ENCODE data around the gene IL21R.

Gene IL21R

GRCh38 chr16:27401768-27402568 is at the start of gene IL21R:
TSS of gene IL21R (plus strand) at chr16:27402174. CDS start at chr16:27430072, 27,898 bp downstream.
- peak; percentile 15 for DNase-seq (ENCODE audit: extremely low read depth, low read depth)
- H3K4me3 ChIP-seq (replicated peaks; ENCODE audit: low read depth, low read length), result no peak within 1 kb of the TSS
- no peak for TF ChIP-seq CTCF (IDR thresholded peaks at IDR 0.05; ENCODE audit: low read depth, low read length, missing control alignments)

GRCh38 chr16:27353853-27354252 is 48.1 kb upstream of the IL21R start:
- no peak overlapping the region for H3K4me3 ChIP-seq (replicated peaks; ENCODE audit: low read depth, low read length)
- DNase-seq (ENCODE audit: extremely low read depth, low read depth), result no peak
- no peak for TF ChIP-seq CTCF (IDR thresholded peaks at IDR 0.05; ENCODE audit: low read depth, low read length, missing control alignments)

- no peak for DNase-seq (ENCODE audit: extremely low read depth, low read depth)
- no peak overlapping the region for H3K4me3 ChIP-seq (replicated peaks; ENCODE audit: low read depth, low read length)
- TF ChIP-seq CTCF (IDR thresholded peaks at IDR 0.05; ENCODE audit: low read depth, low read length, missing control alignments), result peak; percentile 42
These were observed 46.4 kb upstream of the IL21R start for GRCh38 chr16:27355610-27356009.

GRCh38 chr16:27356794-27357193 is 45.2 kb upstream of the IL21R start:
- TF ChIP-seq CTCF (IDR thresholded peaks at IDR 0.05; ENCODE audit: low read depth, low read length, missing control alignments), result no peak
- DNase-seq (ENCODE audit: extremely low read depth, low read depth), result no peak
- no peak overlapping the region for H3K4me3 ChIP-seq (replicated peaks; ENCODE audit: low read depth, low read length)

GRCh38 chr16:27359051-27359450 is 42.9 kb upstream of the IL21R start:
- TF ChIP-seq CTCF (IDR thresholded peaks at IDR 0.05; ENCODE audit: low read depth, low read length, missing control alignments), result no peak
- no peak for DNase-seq (ENCODE audit: extremely low read depth, low read depth)
- H3K4me3 ChIP-seq (replicated peaks; ENCODE audit: low read depth, low read length), result no peak overlapping the region

- no peak overlapping the region for H3K4me3 ChIP-seq (replicated peaks; ENCODE audit: low read depth, low read length)
- DNase-seq (ENCODE audit: extremely low read depth, low read depth), result no peak
- no peak for TF ChIP-seq CTCF (IDR thresholded peaks at IDR 0.05; ENCODE audit: low read depth, low read length, missing control alignments)
These were observed 42.4 kb upstream of the IL21R start for GRCh38 chr16:27359615-27360014.

Measured in HFF-Myc (cell line).